GM18951 (cell line): Measurements from ENCODE around the gene MINDY3.
"Not testable (repeated sequence)": the region's sequence is repeated elsewhere in the genome, so short reads cannot be mapped to it uniquely, and the experiment has no call there.

Experiments used
- POLR2A ChIP-seq: IDR thresholded peaks from 4 replicates; pipeline ENCODE4 v1.6.1; 2011; ENCODE audit warnings: mild to moderate bottlenecking; ENCODE audit not compliant: insufficient read length, insufficient read depth; ENCODE audit errors: extremely low read depth
- in situ Hi-C: fragments of 300-500 bp; cut with MboI; formaldehyde crosslinking; loops from one replicate; pipeline ENCODE4 v1.12.0; 2022; ENCODE audit warnings: low sequenced_read_pairs, mixed read lengths, inconsistent platforms; ENCODE audit not compliant: unreplicated experiment

Gene MINDY3

DNA sequence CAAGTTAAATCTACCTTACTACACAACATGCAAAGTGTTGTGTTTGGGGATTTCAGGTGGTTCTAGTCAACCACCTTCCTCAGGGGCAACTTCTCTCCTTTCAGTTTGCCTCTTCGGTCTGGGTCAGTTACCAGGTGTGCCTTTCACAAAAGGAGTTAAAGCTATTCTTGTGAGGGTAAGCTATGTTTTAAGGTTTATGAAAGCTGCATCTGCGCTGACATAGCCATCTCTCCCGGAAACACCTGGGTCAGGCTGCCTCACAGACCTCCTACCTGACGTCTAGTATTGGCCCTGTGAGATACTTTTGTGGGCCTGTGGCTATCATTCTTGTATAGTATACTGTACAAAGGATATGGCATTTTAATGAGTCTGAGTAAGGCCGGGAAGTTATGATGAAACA, 72.9 kb downstream of the MINDY3 start:
- in situ Hi-C loops, result no loop called here
- no peak for TF ChIP-seq POLR2A

DNA sequence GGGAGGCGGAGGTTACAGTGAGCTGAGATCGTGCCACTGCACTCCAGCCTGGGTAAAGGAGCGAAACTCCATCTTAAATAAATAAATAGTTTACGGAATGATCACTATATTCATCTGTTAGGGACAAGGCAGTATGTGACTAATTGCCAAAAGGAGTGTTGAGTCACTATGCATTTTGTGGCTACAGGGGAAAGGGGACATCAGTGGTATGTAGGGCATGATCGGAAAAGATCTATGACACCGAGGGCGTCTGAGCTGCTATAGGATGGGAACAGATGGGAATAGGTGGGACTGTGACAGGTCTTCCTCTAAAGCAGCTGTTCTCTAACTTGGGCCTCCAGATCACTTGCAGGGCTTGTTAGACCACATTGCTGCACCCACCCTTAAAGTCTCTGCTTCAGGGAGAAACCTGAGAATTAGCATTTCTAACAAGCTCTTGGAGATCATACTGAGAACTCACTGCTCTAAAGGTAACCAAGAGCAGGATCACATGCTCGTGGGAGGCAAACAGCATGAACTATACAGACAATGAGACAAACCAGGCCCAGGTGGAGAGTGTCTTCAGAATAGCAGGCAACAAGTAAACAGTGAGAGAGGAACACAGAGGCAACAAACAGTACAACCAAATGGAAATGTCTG, 75.5 kb downstream of the MINDY3 start:
- in situ Hi-C loops, result no loop called here
- TF ChIP-seq POLR2A, result no peak

DNA sequence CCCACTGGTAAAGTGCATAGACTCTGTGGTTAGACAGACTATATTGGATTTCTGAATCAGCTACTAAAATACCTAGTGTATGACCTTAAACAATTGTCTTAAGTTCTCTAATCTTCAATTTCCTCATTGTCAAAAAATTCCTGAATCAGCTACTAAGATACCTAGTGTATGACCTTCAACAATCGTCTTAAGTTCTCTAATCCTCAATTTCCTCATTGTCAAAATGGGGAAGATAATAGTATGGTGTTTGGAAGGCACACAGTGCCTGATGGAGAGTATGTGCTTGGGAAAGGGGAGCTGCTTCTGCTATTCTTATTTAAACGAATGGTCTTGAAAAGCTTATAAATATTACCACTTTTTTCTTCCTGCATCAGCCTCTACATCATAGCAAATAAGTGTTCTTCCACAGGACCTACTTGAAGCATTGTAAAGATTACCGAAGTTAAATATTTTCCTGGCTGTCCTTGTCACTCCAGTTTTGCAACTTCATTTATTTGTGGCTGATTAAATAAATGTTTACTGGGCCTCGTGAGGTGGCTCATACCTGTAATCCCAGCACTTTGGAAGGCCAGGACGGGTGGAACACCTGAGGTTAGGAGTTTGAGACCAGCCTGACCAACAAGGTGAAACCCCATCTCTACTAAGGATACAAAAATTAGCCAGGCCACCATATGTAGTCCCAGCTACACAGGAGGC, 76.2 kb downstream of the MINDY3 start:
- in situ Hi-C loops, result no loop called here
- no peak for TF ChIP-seq POLR2A

DNA sequence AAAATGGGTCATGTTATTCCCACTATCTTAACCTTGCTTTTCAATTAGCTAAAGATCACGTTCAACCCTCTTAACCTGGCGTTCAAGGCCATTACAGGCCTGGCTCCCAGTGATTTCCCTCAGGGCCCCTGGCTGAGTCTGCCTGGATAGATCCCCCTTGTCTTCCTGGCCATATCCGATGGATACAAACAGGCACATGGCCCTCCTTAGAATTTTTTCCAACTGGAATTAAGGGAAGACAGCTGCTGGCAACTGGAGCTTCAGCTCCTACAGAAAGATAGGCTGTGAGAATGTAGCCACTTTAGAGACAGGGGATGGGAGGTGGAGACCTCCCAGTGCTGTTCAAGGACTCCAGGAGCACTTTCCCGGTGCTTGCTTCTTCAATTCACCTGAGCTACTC, 77.5 kb downstream of the MINDY3 start:
- in situ Hi-C loops, result no loop called here

DNA sequence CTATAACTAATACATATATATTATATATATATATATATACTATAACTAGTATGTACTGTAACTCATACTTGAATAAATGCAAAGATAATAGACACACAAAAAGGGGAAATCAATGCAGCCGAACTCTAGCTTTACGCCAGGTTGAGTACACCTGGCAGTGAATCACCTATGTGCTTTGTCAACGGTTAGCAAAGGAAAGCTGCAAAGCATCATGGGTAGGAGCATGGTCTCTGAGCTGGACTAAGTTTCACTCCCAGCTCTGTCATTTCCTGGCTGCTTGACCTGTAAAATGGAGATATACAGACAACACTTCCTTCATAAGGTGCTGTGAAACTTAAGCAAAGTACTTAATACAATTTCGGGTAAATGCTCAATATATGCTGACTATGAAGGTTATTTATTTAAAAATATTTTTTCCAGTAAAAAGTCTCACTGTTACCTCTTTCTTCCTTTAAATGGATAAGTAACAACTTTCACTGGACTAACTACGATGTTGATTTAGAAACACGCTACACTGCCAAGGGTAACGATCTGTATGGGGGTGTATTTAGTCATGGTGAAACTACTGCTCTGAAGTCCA, 78.8 kb downstream of the MINDY3 start:
- in situ Hi-C loops, result no loop called here
- no peak for TF ChIP-seq POLR2A

More for the DNA sequence above, 77.5 kb downstream of the MINDY3 start:
- no peak for TF ChIP-seq POLR2A

DNA sequence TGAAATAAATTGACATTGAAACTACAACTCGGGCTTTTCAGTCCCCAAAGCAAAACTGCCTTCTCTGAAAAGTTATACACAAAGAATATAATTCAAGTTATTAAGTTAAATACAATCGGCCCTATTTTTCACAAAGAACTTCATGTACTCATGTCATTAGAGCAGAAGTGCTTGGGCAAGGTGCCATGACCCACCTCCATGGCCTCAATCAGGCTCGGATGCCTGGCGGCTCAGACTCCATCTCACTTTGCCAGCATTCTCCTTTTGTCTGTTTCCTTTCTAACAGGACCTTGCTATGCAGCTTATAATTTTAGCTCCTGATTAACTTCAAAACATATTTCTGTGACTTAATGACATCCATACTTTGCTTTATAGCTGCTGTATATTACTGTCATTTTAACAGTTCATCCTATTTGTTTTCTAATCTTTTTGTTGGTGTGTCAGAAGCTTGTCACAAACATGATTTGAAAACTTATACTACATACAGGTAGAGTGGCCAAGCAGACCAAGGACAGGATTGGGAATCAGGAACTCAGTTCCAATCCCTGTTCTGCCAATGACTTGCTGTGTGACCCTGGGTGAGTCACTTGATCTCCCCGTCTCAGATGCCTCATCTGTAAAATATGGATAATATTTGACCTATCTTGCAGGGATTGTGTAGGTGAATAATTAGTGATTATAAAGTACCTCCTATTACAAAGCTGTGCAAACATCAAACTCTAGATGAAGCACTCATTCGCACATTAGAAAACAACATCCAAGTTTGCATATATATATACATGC, 79.8 kb downstream of the MINDY3 start:
- in situ Hi-C loops, result no loop called here

DNA sequence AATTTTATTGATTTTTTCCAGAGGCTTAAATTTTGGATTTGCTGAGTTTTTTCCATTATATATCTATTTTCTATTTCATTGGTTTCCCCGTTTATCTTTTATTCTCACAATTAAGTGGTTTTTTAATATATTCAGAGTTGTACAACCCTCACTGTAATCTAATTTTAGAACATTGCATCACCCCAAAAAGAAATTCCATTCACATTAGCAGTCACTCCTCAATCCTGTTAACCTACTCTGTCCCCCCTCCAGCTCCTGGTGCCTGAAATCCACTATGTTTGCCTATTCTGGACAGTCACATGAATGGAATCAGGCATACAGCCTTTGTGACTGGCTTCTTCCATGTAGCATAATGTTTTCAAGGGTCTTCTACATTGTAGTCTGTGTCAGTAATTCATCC, 84.8 kb downstream of the MINDY3 start:
- TF ChIP-seq POLR2A, result no peak

More for the DNA sequence above, 79.8 kb downstream of the MINDY3 start:
- no peak for TF ChIP-seq POLR2A

DNA sequence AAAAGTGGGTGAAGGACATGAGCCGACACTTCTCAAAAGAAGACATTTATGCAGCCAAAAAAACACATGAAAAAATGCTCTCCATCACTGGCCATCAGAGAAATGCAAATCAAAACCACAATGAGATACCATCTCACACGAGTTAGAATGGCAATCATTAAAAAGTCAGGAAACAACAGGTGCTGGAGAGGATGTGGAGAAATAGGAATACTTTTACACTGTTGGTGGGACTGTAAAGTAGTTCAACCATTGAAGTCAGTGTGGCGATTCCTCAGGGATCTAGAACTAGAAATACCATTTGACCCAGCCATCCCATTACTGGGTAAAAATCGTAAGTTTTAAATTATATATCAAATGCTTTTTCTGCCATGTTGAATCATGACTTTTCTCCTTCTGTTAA, 85.8 kb downstream of the MINDY3 start:
- in situ Hi-C loops, result not testable (repeated sequence)

More for the DNA sequence above, 84.8 kb downstream of the MINDY3 start:
- in situ Hi-C loops, result no loop called here

DNA sequence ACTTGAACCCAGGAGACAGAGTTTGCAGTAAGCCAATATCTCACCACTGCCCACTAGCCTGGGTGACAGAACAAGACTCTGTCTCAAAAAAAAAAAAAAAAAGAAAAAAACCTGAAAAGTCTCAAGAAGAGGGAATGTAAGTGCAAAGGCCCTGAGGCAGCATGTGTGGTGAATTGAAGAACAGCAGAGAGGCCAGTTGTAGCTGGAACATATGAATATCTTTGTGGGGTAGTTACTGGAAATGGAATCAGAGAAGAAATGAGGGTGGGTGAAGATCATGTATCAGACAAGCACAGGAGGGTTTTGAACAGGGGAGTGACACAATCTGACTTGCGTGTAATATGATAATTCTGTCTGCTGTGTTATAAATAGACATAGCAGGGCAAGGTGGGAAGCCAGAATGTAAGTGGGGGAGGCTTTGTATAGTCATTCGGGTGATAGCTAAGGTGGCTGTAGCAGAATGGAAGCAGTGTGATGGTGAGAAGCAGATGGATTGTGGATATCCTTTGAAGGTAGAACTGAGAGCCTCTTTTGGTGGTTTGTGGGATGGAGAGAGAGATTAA, 95.3 kb downstream of the MINDY3 start:
- TF ChIP-seq POLR2A, result no peak
- in situ Hi-C loops, result no loop called here

DNA sequence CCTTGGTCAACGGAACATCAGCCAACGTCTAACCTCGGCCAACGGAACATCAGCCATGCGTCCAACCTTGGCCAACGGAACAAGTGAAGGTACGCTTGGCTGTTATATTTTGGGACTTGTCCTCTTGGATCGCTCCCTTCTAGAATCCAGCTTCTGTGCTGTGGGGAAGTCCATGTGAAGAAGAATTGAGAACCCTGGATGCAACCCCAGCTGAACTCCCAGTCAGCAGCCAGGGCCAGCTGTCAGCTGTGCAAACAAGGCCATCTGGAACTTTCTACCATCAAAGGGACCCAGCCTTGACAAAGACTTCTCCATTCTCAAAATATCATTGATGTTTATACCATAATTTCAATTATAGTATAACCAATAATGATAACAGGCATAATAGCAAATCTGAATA, 97.3 kb downstream of the MINDY3 start:
- TF ChIP-seq POLR2A, result no peak

DNA sequence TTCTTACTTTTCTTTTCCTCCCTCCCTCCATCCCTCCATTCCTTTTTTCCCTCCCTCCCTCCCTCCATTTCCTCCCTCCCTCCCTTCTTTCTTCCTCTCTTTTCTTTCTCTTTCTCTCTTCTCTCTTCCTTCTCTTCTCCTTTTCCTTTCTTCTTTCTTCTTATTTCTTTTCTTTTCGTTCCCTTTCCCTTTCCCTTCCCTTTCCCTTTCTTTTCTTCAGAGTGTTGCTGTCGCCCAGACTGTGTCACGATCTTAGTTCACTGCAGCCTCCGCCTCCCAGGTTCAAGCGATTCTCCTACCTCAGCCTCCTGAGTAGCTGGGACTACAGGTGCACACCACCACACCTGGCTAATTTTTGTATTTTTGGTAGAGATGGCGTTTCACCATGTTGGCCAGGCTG, 98.1 kb downstream of the MINDY3 start:
- in situ Hi-C loops, result not testable (repeated sequence)

More for the DNA sequence above, 97.3 kb downstream of the MINDY3 start:
- in situ Hi-C loops, result no loop called here

DNA sequence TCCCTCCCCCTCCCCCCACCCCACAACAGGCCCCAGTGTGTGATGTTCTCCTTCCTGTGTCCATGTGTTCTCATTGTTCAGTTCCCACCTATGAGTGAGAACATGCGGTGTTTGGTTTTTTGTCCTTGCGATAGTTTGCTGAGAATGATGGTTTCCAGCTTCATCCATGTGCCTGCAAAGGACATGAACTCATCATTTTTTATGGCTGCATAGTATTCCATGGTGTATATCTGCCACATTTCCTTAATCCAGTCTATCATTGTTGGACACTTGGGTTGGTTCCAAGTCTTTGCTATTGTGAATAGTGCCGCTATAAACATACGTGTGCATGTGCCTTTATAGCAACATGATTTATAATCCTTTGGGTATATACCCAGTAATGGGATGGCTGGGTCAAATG, 99.1 kb downstream of the MINDY3 start:
- in situ Hi-C loops, result not testable (repeated sequence)

DNA sequence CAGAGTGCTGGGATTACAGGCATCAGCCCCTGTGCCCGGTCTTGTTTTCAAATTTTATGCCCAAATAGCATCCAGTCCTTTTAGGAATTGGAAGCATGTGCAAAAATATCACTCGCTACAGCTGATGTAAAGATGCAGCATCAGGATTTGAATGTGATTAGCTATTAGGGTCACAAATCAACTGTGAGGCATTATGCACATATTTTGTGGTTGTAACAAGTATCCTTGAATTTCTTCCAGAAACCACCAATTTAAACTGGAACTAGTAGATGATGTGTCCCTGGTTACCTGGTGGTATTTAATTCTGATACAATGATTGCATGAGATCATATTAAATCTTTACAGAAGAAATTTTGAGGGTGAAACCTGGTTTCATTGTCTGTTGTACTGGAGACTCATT, 99.6 kb downstream of the MINDY3 start:
- no peak for TF ChIP-seq POLR2A

More for the DNA sequence above, 99.6 kb downstream of the MINDY3 start:
- in situ Hi-C loops, result no loop called here
